Spleen (tissue), 11 donors: ENCODE data around the gene LMF2. TPM values are rescaled to one million over a fixed set of nuclear protein-coding genes. Genes with fewer than 3 reads are reported as not detected.

Experiments
- DNase-seq: peaks from one replicate; pipeline ENCODE4 v3.0.0-alpha.2; 2020
- H3K27ac ChIP-seq, 8 donors: fragments of 200-600 bp; sonication (generic) in 7 of 8; 1 replicate in 4 of 8; 2 replicates in 4 of 8; pipeline versions ENCODE4 v1.5.0 to v1.8.0; 2016 to 2021; ENCODE audit warnings: inconsistent platforms in 4 of 8, mild to moderate bottlenecking in 4 of 8, moderate library complexity in 1 of 8
- H3K27me3 ChIP-seq, 7 donors: fragments of 200-600 bp; sonication (generic) in 6 of 7; replicated peaks in 1 of 7; 1 replicate in 4 of 7; 2 replicates in 3 of 7; pipeline versions ENCODE4 v1.5.0 to v1.8.0; 2016 to 2021; ENCODE audit warnings: inconsistent platforms in 3 of 7, mild to moderate bottlenecking in 1 of 7
- H3K36me3 ChIP-seq, 6 donors: fragments of 200-600 bp; sonication (generic) in 5 of 6; 1 replicate in 4 of 6; 2 replicates in 2 of 6; pipeline versions ENCODE4 v1.5.0 to v1.8.0; 2016 to 2021; ENCODE audit warnings: inconsistent platforms in 2 of 6
- H3K4me1 ChIP-seq, 6 donors: fragments of 200-600 bp; sonication (generic) in 5 of 6; 1 replicate in 3 of 6; 2 replicates in 3 of 6; pipeline versions ENCODE4 v1.5.0 to v1.8.0; 2016 to 2021; ENCODE audit warnings: inconsistent platforms in 3 of 6
- H3K4me3 ChIP-seq, 8 donors: fragments of 200-600 bp; sonication (generic) in 7 of 8; 1 replicate in 4 of 8; 2 replicates in 4 of 8; pipeline versions ENCODE4 v1.5.0 to v1.8.0; 2016 to 2021; ENCODE audit warnings: inconsistent platforms in 4 of 8, mild to moderate bottlenecking in 4 of 8, moderate library complexity in 2 of 8
- H3K9me3 ChIP-seq, 8 donors: fragments of 200-600 bp; sonication (generic) in 7 of 8; 1 replicate in 4 of 8; 2 replicates in 4 of 8; pipeline versions ENCODE4 v1.5.0 to v1.8.0; 2016 to 2021; ENCODE audit warnings: inconsistent platforms in 4 of 8
- POLR2A ChIP-seq, 3 donors: fragments of 450-650 bp; IDR thresholded peaks; one replicate each; pipeline ENCODE4 v1.5.1; 2017; ENCODE audit warnings: antibody characterized with exemption in 3 of 3, mild to moderate bottlenecking in 1 of 3
- POLR2AphosphoS5 ChIP-seq, 3 donors: sonication (generic); formaldehyde crosslinking; IDR thresholded peaks; one replicate each; pipeline ENCODE4 v1.5.1; 2017; ENCODE audit warnings: antibody characterized with exemption in 3 of 3
- whole genome bisulfite sequencing, 5 donors: extraction: QIAGEN DNeasy Blood & Tissue Kit in 3 of 5; methylation state at CpG; one replicate each; pipeline versions ENCODE4 v1.1.5 to v1.1.7; 2013 to 2018; 5-methylcytosine and 5-hydroxymethylcytosine counted together
- intact Hi-C: fragments of 100-400 bp; cut with DNase I; formaldehyde crosslinking; loops from one replicate; pipeline ENCODE4 v1.15.0; 2023; ENCODE audit warnings: low total_unique reads
- polyA plus RNA-seq, 3 donors: library from polyadenylated mRNA; stranded (reverse); fragments of 200-250 nt; gene quantifications; one replicate each; pipeline ENCODE4 v1.2.1, GENCODE V29; 2013
- total RNA-seq, 7 donors: library from RNA; depleted of rRNA in 3 of 7; stranded (reverse); fragments of >200 nt in 3 of 7; fragmentation: NEBNext Ultra II Directional in 4 of 7; extraction: Animal tissue kit (Norgen Biotek cat#: 25700) in 4 of 7; gene quantifications; one replicate each; pipeline versions ENCODE4 v1.1.0 to v1.2.1, GENCODE V29; 2016 to 2021
- TF ChIP-seq, protein P1 (sequence below), 11 experiments: fragments of 200-600 bp in 7 of 11; fragments of 450-650 bp in 4 of 11; sonication (generic) in 4 of 11; IDR thresholded peaks in 8 of 11; conservative IDR thresholded peaks in 3 of 11; 1 replicate in 7 of 11; 2 replicates in 4 of 11; pipeline versions ENCODE4 v1.4.0 to v1.8.0; 2016 to 2021; ENCODE audit warnings: antibody characterized with exemption in 11 of 11, inconsistent platforms in 4 of 11, mild to moderate bottlenecking in 1 of 11
- donor health status: healthy with polysubstance abuse.
- donor health status: DM: no; HTN: no; CAD: no; lungs with moderate emphysema.
- donor health status: DM: no; HTN: no; CAD: no.
- donor health status: Bipolar disorder and iron deficiency.
- donor health status: healthy.
- donor health status: DM: no; HTN: no; CAD: no.
- donor health status: DM: yes; HTN: yes; CAD: no.

LMF2 gene
- total and polyA plus RNA-seq, 10 donors, result 36.6 to 81.1 (median 70.0) TPM

DNA sequence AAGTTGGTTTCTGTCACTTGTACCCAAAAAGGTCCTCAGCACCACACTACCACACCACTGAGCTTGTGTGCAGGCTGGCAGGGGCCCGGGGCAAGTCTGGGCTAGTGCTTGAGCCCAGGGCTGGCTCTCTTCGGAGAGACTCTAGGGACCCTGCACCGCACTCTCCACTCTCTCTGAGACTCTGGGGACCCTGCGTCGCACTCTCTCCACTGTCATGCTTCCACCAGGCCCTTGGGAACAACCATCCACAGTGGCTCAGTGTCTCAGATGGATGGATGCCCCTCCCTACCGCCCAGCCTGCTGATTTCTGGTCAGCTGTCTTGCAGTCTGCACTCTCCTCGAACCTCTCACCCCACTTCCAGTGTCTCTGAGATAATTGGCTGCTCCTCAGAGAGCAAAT, 30.6 kb downstream of the LMF2 start:
- no peaks in the 10 kb centered on the region for H3K9me3 ChIP-seq
- H3K4me3 ChIP-seq, result no peak overlapping the region
- peaks cover 0 to 30% (median 13%) of the 10 kb centered on the region in 7 donors for H3K27me3 ChIP-seq
- peaks cover 26 to 45% (median 40%) of the 10 kb centered on the region in 6 donors for H3K4me1 ChIP-seq
- intact Hi-C loops, result loop anchor here (10.0 kb wide), 1 partner anchor 132 kb away; the partner anchor contains the start of gene PPP6R2
- 70 to 84% (median 82%) methylated on average over 7 of the region's 7 CpGs for WGBS, 5 donors
- no peak overlapping the region for H3K27ac ChIP-seq
- H3K36me3 ChIP-seq, result no peaks in the 10 kb centered on the region
- no peak for DNase-seq
- TF ChIP-seq POLR2AphosphoS5 (IDR thresholded peaks at IDR 0.05), result no peak
- no peak for TF ChIP-seq POLR2A (IDR thresholded peaks at IDR 0.05)
- TF ChIP-seq, protein P1, sequence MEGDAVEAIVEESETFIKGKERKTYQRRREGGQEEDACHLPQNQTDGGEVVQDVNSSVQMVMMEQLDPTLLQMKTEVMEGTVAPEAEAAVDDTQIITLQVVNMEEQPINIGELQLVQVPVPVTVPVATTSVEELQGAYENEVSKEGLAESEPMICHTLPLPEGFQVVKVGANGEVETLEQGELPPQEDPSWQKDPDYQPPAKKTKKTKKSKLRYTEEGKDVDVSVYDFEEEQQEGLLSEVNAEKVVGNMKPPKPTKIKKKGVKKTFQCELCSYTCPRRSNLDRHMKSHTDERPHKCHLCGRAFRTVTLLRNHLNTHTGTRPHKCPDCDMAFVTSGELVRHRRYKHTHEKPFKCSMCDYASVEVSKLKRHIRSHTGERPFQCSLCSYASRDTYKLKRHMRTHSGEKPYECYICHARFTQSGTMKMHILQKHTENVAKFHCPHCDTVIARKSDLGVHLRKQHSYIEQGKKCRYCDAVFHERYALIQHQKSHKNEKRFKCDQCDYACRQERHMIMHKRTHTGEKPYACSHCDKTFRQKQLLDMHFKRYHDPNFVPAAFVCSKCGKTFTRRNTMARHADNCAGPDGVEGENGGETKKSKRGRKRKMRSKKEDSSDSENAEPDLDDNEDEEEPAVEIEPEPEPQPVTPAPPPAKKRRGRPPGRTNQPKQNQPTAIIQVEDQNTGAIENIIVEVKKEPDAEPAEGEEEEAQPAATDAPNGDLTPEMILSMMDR (IDR thresholded peaks at IDR 0.05 in 8 of 11, conservative IDR thresholded peaks at IDR 0.05 in 3 of 11), result no peak

DNA sequence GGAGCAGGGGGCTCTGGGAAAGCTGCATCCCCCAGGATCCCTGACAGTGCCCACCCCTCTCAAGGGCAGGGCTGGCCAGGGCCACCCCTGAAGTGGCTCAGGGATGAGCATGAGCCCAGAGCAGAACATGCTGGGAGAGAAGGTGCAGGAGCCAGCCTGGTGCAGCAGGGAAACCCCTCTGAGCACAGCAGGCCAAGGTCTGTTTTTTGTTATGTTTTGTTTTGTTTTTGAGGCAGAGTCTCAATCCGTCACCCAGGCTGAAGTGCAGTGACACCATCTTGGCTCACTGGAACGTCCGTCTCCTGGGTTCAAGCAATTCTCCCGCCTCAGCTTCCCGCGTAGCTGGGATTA, 31.9 kb downstream of the LMF2 start:
- Histone ChIP-seq H3K4me1 (peaks cover 38 to 46% (median 42%) of the 10 kb centered on the region in 6 donors), H3K9me3 (no peaks in the 10 kb centered on the region), H3K27me3 (peaks cover 0 to 17% (median under 1%) of the 10 kb centered on the region in 7 donors), H3K27ac (peak overlapping the region in 4 of 8 donors; percentile 86 to 91 (median 90)), H3K36me3 (no peaks in the 10 kb centered on the region), H3K4me3 (peak overlapping the region in 6 of 8 donors; percentile 57 to 97 (median 86))
- TF ChIP-seq POLR2A (IDR thresholded peaks at IDR 0.05), result no peak
- DNase-seq, result no peak
- intact Hi-C loops, result loop anchor here (10.0 kb wide), 1 partner anchor 131 kb away; the partner anchor contains the start of gene PPP6R2
- WGBS, 5 donors, result 86 to 92% (median 90%) methylated on average over 6 of the region's 6 CpGs

DNA sequence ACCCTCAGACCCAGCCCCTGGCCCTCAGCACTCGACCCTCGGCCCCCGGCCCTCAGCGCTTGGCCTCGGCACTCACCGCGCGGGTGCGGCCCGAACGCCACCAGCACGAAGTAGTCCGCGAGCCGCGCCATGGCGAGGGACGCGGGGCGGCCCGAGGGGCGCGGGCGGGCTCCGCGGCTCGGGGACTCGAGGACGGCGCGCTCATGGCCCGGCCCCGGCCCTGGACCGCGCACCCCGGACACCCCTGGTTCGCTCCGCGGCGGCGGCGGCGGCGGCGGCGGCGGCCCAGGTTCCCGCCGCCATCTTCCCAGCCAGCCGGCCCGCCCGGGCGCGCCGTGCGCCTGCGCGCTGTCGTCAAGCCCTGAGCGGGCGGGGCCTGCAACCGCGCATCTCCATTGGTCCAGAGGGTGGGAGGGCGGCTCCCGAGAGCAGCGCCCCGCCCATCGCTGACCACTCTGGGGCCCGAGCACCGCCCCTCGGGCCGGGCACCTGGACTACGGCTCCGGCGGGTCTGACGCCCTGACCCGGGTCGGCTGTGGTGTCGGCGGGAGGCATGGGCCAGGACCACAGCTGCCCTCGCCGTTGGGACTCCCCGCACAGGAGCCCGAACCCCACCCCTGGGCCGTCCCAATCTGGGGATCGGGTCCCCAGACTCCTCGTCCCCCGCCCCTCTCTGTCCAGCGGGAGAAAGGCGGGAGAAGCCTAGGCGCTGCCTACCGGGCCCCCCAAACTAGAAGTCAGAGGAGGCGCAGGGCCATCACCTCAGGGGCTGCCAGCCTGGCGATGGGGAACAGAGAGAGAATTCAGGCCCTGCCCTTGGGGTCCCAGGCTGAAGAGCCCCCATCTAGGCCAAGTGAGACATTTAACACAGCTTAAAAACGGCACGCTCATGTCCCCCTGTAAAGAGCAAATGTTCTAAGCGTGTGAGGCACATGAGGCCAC, 32.5 kb downstream of the LMF2 start, which contains the start of gene SBF1:
SBF1 (minus strand) TSS at position 326 of the 942 bp plus-strand sequence; CDS start at position 131, 195 bp downstream.
- Histone ChIP-seq H3K9me3 (no peaks in the 10 kb centered on the region), H3K27ac (peak within 1 kb of the TSS; percentile 74 to 91 (median 84)), H3K4me3 (peak within 1 kb of the TSS; percentile 57 to 97 (median 80)), H3K27me3 (peaks cover 0 to 11% (median 0%) of the 10 kb centered on the region in 7 donors), H3K36me3 (no peaks in the 10 kb centered on the region), H3K4me1 (peaks cover 43 to 52% (median 48%) of the 10 kb centered on the region in 6 donors)
- intact Hi-C loops, result loop anchor here (10.0 kb wide), 1 partner anchor 130 kb away; the partner anchor contains the start of gene PPP6R2
- DNase-seq, result peak; percentile 97
- WGBS, 5 donors, result 1 to 17% (median 3%) methylated on average over 8 to 97 of the region's 97 CpGs
- TF ChIP-seq POLR2AphosphoS5 (IDR thresholded peaks at IDR 0.05) (peak; percentile 71 to 81 (median 75)), POLR2A (IDR thresholded peaks at IDR 0.05) (peak in 1 of 3 donors; percentile 54)
- TF ChIP-seq, protein P1 (IDR thresholded peaks at IDR 0.05 in 8 of 11, conservative IDR thresholded peaks at IDR 0.05 in 3 of 11), result no peak

GRCh38 chr22:50473855-50474671, 33.4 kb downstream of the LMF2 start:
- Histone ChIP-seq H3K36me3 (no peaks in the 10 kb centered on the region), H3K9me3 (no peaks in the 10 kb centered on the region), H3K4me1 (peaks cover 50 to 61% (median 57%) of the 10 kb centered on the region in 6 donors), H3K27me3 (peaks cover 0 to 2% (median 0%) of the 10 kb centered on the region in 7 donors), H3K4me3 (peak overlapping the region; percentile 54 to 97 (median 80)), H3K27ac (peak overlapping the region in 7 of 8 donors; percentile 51 to 91 (median 86))
- TF ChIP-seq, protein P1 (IDR thresholded peaks at IDR 0.05 in 8 of 11, conservative IDR thresholded peaks at IDR 0.05 in 3 of 11), result no peak
- TF ChIP-seq POLR2AphosphoS5 (IDR thresholded peaks at IDR 0.05), result peak in 1 of 3 donors; percentile 32
- intact Hi-C loops, result loop anchor here (10.0 kb wide), 1 partner anchor 129 kb away; the partner anchor contains the start of gene PPP6R2
- peak; percentile 86 for DNase-seq
- 6 to 11% (median 9%) methylated on average over 39 to 62 of the region's 62 CpGs for WGBS, 5 donors
